HG03354 (cell line): ENCODE measurements around the gene PBX2.
"Not testable (repeated sequence)": the region's sequence is repeated elsewhere in the genome, so short reads cannot be mapped to it uniquely, and the experiment has no call there.

ENCODE experiments used
- ATAC-seq: cut with Tn5 transposase; IDR thresholded peaks from one replicate; pipeline ENCODE4 v1.9.1; 2021; ENCODE audit warnings: mild to moderate bottlenecking; ENCODE audit not compliant: unreplicated experiment, poor library complexity, severe bottlenecking

The PBX2 gene, protein sequence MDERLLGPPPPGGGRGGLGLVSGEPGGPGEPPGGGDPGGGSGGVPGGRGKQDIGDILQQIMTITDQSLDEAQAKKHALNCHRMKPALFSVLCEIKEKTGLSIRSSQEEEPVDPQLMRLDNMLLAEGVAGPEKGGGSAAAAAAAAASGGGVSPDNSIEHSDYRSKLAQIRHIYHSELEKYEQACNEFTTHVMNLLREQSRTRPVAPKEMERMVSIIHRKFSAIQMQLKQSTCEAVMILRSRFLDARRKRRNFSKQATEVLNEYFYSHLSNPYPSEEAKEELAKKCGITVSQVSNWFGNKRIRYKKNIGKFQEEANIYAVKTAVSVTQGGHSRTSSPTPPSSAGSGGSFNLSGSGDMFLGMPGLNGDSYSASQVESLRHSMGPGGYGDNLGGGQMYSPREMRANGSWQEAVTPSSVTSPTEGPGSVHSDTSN

DNA sequence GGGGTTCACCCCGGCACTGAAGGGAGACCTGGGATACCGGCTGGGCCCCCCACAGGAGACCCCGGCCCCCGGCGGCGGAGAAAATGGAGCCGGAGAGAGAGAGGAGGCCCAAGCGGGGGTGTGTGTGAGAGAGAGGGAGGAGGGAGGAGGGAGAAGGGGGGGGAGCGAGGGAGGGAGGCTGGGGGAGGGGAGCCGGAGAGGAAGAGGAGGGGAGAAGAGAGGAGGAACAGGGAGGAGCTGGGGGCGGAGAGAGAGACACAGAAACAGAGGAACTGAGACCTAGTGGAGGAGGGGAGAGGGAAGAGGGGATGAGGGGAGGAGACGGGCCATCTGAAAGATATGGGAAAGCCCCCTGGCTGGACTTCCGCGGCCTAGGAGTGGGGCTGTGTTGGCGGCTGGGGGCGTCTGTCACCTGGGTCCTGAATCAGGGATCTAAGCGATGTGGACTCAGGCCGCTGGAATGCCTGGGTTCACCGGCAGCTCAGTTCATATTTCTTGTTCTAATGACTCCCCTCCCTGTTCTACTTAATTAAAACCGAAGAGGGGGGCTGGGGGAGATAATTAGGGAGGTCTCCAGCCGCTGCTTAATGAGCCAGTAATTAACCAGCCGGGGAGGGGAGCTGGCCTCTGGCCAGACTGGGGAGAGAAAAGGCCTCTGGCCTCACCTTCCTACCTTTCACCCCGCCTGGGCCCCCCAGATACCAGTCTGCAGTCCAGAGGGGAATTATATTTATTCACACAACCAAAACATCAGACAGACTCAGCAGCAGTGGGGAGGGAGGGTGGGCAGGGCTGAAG is at the start of gene PBX2:
Gene PBX2, minus strand, starts transcription at position 149 of the 798 bp plus-strand sequence. CDS start 287 bp downstream, outside the sequence.
- ATAC-seq: peak; percentile 62

DNA sequence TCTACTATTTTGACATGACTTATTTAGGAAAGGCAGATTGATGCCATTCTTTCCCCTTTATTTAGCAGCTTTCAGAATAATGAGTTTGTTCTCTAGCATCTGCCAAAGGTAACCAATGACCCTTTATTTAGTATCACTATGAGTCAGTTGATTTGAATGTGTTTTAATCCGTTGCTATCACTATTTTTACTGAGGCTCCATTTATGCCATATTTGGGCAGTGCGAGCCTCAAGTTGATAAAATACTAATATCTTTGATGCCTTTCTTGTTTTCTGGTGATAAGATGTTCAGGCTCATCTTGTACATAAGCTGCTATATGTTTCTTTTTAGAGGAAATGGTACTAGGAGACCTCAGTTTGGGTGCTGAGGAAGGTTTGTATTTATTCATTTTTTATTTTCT is 49.5 kb upstream of the PBX2 start:
- no peak for ATAC-seq

DNA sequence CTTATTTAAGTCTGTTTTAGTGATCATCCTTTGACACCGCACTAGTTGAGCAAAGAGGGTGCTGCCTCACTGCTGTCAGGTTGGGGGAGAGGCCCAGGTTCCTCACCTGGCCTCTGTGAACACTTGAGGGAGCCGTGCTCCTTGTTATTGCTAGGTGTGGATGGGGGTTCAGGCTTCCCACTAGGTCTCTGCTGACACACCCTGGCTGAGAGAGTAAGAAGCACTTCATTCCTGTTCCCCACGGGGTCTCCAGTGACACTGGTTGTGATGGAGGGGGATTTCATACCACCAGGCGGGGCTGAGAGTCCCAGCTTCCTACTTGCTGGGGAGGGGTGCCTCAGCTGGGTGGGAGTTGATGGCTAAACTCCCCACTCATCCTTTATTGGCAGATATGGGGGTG is 44.9 kb upstream of the PBX2 start:
- no peak for ATAC-seq

DNA sequence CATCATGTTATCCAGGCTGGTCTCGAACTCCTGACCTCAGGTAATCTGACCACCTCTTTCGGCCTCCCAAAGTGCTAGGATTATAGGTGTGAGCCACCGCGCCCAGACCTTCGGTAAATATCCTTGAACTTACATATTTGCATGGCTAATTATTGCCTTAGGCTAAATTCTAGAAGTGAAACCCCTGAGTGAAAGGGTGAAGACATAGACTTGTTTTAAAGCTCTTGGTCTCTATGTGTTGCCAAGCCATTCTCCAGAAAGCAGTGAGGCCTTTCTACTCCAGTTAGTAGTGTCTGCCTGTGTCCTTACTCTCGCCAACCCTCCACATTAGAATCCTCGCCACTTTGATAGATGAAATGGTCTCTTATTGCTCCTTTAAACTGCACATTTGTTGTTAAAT is 36.4 kb upstream of the PBX2 start:
- ATAC-seq: no peak

DNA sequence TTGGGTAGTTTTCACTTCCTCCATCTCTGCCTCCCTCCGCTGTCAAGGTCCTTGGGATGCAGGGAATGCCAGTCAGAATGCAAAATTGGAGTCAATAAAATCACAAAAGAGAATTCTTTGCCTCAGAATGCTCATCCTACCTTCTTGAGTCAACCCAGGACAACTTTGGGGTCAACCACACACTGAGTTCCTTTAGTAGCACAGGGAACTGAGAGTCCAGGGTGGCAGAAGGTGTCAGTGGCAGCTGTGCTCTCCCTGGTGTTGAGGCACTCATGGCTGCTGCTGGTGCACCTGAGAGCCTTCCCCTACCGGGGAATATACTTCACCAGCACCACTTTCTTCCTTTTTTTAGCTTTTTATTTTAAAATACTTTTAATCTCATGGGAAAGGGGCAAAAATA is 34.7 kb upstream of the PBX2 start:
- no peak for ATAC-seq

DNA sequence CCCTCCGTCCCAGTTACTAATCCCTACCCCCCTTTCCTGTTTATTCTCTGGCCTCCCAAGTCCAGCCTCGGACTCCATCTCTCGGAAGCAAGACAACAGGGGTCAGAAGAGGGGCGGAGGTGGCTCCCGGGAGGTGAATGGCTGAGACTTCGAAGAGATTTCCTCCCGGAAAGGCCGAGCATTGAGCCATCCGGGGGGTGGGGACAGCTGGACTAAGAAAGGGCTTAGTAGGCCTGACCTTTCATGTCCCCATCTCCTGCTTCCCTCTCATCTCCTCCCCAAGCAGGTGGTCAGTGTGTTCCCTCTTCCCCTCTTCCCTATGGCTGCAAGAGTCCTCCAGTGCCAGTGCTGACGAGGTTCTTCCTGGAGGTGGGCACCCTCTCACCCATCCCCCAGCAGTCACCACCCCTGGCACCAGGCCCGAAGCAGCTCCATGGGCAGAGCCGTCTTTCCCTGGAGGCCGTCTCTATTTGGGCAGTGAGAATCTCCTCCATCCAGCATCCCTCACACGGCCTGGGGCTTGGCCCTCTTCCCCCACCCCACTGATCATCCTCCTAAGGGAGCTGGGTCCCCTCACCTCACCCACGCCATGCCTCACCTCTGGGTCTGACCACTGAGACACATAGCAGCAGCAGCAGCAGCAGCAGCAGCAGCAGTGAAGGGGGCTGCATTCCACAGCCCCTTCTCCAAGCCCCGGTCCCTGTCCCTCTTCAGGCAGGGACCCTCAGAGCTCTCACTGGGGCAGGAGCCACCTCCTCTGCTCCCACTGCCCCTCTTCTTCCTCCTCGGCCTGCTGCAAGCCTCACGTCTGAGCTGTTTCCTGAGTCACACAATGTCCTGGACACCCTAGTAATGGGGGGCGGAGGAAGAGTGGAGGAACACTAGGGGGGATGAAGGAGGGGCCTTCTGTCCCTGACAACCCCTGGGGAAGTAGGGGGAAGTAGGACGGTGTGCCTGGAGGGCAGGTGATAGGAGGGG is 33.5 kb upstream of the PBX2 start, which contains the start of gene NOTCH4:
Gene NOTCH4, minus strand, starts transcription at position 810 of the 978 bp plus-strand sequence. Its CDS starts 139 bp downstream, at position 671.
- no peak for ATAC-seq

DNA sequence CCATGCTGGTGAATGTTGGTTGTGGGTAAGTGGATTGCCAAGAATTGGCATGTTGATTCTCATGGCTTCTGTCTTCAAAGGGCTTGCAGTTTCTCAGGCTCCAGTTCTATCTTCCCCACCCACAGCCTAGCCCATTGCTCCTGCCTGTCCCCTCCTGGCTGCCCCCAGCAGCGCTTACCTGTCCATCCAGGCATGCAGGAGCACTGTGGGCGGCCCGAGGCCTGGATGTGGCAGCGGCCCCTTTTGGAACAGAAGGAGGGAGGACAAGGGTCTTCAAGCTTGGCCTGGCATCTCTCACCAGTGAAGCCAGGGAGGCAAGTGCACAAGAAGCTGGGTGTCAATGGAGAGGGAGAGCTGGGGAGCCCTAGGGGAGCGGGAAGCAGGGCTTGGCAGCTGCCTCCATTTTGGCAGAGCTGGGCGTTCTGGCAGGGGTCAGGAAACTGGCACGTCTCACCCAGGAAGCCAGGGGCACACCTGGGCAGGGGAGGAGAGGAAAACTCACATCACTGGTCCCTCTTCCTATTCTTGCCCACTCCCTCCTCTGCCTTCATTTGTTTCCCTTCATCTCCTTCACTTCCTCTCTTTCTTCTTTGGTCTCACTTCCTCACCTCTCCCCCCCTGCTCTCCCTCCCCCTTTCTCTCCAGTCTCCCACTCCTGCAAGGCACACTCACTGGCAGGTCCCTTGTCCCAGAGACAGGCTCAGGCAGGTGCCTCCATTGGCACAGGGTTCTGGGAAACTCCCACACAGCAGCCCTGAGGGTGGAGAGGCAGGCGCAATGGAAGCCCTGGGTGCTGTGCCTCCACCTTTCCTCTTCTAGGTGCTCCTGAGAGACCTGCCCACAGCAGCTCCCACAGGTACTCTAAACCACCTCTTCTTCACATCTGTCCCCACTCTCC is 32.6 kb upstream of the PBX2 start:
- no peak for ATAC-seq

DNA sequence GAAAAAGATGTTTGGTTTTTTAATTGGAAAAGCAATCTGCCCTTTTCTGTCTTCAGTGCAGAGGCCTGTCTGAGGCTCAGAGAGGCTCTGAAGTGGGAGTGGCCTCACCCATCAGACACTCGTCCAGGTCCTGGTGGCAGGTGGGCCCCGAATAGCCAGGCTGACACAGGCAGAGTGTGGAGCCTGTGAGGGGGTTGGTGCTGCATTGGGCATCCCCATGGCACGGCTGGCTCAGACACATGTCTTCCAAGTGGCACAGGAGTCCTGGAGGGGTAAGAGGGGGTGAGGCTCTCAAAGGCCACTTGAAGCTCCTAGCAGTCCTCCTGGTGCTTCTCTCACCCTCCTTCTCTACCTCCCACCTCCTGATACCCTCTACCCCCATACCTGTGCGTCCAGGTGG is 30.0 kb upstream of the PBX2 start:
- no peak for ATAC-seq

DNA sequence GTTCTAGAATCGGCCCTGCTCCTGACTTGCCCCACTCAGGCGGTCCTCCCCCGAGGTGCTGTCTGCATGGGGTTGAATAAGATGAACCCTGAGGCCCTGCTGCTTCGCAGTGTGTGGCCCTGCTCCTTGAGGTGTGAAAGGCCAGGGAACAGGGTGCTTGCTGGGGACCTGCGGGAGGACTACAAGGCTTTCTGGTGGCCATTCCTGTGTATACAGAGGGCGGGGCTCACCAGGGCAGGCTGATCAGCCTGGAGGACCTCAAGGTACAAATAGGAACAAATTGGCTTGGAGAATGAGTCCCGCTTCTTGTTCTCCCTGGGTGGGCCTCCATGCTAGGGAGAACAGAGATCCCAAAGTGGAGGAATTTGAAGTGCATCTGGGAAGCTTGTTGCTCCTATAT is 28.2 kb upstream of the PBX2 start:
- no peak for ATAC-seq

DNA sequence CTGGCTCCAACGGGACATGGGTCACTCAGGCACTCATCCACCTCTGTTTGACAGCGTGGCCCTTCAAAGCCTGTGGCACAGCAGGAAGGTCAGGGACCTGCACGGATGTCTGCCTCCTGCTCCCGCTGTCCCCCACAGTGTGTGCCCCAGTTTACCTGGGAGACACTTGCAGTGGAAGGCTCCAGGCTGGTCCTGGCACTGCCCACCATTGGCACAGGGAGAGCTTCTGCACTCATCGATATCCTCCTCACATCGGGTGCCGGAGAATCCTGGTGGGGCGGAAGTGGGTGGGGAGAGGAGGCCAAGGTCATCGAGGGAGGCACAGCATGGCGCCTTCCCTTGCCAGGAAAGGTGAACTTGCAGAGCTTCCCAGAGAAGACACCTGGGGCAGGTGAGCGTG is 27.0 kb upstream of the PBX2 start:
- no peak for ATAC-seq

DNA sequence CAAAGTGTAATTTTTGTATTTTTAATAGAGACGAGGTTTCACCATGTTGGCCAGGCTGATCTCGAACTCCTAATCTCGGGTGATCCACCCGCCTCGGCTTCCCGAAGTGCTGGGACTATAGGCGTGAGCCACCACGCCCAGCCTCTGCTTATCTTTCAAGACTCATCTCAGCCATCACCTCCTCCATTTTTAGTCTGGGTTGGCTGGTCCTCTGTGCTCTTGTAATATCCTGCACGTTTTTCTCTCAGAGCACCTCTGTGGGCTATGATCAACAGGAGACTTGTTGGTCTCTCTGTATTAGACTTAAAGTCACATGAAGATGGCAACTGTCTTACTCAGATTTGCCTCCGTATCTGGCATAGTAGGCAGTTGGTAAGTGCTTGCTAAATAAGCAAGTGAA is 26.3 kb upstream of the PBX2 start:
- ATAC-seq: no peak

DNA sequence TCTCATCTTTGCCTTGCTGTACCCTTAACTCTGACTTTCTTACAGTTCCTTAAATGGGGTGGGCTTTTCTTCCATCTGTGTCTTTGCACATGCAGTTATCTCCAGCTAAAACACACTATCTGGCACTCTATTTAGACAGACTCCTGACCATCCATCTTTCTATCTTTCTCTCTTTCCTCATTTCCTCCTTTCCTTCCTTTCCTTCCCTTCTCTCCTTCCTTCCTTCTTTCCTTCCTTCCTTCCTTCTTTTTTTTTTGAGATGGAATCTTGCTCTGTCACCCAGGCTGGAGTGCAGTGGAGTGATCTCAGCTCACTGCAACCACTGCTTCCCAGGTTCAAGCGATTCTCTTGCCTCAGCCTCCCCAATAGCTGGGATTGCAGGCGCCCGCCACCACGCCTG is 25.6 kb upstream of the PBX2 start:
- no peak for ATAC-seq

DNA sequence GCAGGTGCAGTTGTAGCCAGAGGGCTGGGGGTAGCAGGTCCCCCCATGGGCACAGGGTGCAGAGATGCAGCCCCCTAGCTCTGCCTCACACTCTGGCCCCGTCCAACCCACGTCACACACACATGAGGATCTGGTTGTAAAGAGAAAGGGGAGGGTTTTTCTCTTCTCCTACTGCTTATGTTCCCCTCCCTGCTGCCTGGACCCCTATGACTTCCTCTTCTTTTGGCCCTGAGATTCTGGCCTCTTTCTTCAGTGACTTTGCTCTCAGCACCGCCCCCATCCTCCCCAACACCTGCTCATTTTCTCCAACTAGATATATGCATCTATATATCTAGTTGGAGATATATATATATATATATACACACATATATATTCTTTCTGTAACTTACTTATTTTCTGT is 24.1 kb upstream of the PBX2 start:
- no peak for ATAC-seq

DNA sequence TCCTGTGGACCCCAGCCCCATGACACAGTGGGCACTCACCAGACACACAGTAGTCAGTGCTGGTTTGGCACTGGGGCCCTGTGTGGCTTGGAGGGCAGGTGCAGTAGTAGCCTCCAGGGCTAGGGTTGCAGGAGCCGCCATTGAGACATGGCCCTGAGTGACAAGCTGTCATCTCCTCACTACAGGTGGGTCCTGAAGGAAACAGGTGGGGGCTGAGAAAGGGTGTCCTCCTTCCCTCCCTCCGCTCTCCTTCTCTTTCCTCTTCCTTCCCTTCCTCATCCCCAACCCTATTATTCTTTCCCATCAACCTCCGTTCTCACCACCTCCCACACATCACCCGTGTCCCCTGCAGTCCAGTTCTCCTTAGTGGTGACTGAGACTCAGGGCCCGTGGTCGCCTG is 23.6 kb upstream of the PBX2 start:
- no peak for ATAC-seq

DNA sequence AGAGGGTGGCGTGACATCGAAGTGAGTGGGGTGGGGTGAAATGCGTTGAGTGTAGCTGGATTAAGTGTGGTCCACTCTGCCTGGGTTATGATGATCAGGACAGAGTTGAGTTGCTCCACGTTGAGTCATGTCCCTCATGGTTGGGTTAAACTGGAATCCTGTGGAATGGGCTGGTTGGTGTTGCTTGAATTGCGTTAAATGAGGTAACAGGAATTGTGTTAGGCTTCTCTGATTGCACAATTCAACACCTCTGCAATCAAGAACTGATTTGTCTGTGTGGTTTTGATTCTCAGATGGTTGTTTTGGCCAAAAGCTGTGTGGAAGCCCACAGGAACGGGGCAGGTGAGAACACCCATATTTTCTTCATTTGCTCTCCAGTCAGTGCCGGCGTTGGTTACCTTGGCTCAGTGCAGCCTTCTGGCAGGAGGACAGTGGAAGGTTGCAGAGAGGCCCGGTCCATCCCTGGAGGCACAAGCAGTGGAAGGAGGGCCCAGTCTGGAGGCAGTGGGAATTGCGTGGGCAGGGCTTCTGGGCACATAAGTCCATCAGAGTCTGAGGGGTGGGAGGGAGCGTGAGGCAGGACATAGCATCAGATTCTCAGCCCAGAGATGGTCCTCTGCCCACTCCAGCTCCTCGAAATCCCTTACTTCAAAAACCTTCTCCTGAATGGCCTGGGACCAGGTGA is 22.2 kb upstream of the PBX2 start:
- no peak for ATAC-seq

DNA sequence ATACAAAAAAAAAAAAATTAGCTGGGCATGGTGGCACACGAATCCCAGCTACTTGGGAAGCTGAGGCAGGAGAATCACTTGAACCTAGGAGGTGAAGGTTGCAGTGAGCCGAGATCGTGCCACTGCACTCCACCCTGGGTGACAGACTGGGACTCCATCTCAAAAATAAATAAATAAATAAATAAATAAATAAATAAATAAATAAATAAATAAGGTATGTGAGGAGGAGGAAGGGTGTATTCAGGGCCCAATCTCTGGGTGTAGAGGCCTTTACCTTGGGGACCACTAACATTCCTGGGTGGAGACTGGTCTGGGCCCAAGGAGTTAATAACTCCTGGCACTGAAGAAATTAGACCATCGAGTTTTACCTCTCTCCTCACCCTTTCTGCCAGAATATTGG is 21.4 kb upstream of the PBX2 start:
- not testable (repeated sequence) for ATAC-seq

DNA sequence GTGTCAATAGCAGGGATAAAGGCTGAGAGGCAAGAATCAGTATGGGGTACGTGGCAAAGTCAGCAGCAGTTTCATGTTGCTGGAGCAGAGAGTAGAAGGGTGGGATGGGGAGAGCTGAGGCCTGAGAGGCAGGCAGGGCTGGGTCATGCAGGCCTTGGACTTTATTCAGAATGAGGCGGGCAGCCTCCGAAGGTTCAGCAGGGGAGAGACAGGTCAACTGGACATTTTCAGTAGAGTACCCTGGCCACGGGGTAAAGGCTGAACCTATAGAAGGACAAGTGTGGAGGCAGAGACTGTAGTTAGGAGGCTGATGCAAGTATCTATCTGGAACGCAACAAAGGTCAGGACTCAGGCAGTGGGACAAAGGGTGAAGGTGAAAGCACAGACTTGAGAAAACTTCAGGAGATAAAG is 20.2 kb upstream of the PBX2 start:
- ATAC-seq: no peak

DNA sequence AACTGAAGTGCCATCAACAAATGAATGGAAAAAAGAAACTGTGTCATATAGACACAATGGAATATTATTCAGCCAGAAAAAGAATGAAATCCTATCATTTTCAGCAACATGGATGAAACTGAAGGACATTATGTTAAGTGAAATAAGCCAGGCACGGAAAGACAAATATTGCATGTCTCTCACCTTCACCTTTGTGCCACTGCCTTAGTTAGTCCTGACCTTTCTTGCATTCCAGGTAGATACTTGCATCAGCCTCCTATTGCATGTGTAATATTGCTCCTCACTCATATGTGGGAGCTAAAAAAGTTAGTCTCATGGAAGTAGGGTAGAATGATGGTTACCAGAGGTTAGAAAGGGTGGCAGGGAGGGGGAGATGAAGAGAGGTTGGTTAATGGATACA is 19.0 kb upstream of the PBX2 start:
- no peak for ATAC-seq
